Transverse colon (tissue), 4 donors: ENCODE results near the gene REX1BD. TPM values are rescaled to one million over a fixed set of nuclear protein-coding genes. Genes with fewer than 3 reads are reported as not detected.

Experiments used
- DNase-seq: peaks from one replicate; pipeline ENCODE4 v3.0.0-alpha.2; 2019
- H3K27ac ChIP-seq, 4 donors: fragments of 200-600 bp; sonication (generic); 2 replicates each; pipeline ENCODE4 v1.5.1; 2016 to 2018; ENCODE audit warnings: inconsistent platforms in 4 of 4
- H3K27me3 ChIP-seq: fragments of 200-600 bp; sonication (generic); 2 replicates; pipeline ENCODE4 v1.5.1; 2017; ENCODE audit warnings: inconsistent platforms
- H3K36me3 ChIP-seq, 4 donors: fragments of 200-600 bp; sonication (generic); 2 replicates each; pipeline ENCODE4 v1.5.1; 2017 to 2019; ENCODE audit warnings: inconsistent platforms in 4 of 4
- H3K4me1 ChIP-seq, 4 donors: fragments of 200-600 bp; sonication (generic); 2 replicates each; pipeline ENCODE4 v1.5.1; 2017 to 2020; ENCODE audit warnings: inconsistent platforms in 4 of 4
- H3K4me3 ChIP-seq, 4 donors: fragments of 200-600 bp; sonication (generic); 1 replicate in 1 of 4; 2 replicates in 3 of 4; pipeline versions ENCODE4 v1.5.1 to v1.6.1; 2017 to 2019; ENCODE audit warnings: inconsistent platforms in 4 of 4
- H3K9me3 ChIP-seq, 2 donors: fragments of 200-600 bp; sonication (generic); 2 replicates each; pipeline ENCODE4 v1.5.1; 2017 to 2019; ENCODE audit warnings: inconsistent platforms in 2 of 2
- CTCF ChIP-seq, 5 experiments: fragments of 200-600 bp in 3 of 5; fragments of 450-650 bp in 2 of 5; sonication (generic) in 3 of 5; IDR thresholded peaks; 1 replicate in 2 of 5; 2 replicates in 3 of 5; pipeline ENCODE4 v1.5.1; 2016 to 2017; ENCODE audit warnings: antibody characterized with exemption in 5 of 5, inconsistent platforms in 3 of 5, mild to moderate bottlenecking in 2 of 5, moderate library complexity in 1 of 5
- EP300 ChIP-seq: sonication (generic); formaldehyde crosslinking; IDR thresholded peaks from one replicate; pipeline ENCODE4 v1.6.1; 2017; ENCODE audit warnings: antibody characterized with exemption, low read depth
- POLR2A ChIP-seq: fragments of 450-650 bp; IDR thresholded peaks from one replicate; pipeline ENCODE4 v1.6.1; 2016; ENCODE audit warnings: antibody characterized with exemption, mild to moderate bottlenecking, moderate library complexity
- POLR2AphosphoS5 ChIP-seq, 3 donors: sonication (generic); formaldehyde crosslinking; IDR thresholded peaks; one replicate each; pipeline ENCODE4 v1.6.1; 2016; ENCODE audit warnings: antibody characterized with exemption in 3 of 3
- WGBS, 2 donors: methylation state at CpG; one replicate each; pipeline ENCODE4 v1.1.5; 2018; ENCODE audit warnings: low coverage in 1 of 2; 5-methylcytosine and 5-hydroxymethylcytosine counted together
- in situ Hi-C, 4 donors: fragments of 200-750 bp; cut with MboI; loops; one replicate each; pipeline versions ENCODE4 v1.15.0 to v1.15.1; 2017; ENCODE audit warnings: low sequenced_read_pairs in 3 of 4, low pct_ligation_motif_present in 1 of 4, low pct_unique_long_range_greater_than_20kb in 1 of 4
- intact Hi-C: fragments of 100-400 bp; cut with DNase I; formaldehyde crosslinking; loops from one replicate; pipeline ENCODE4 v1.15.1; 2023; ENCODE audit warnings: low total_unique reads
- total RNA-seq, 4 donors: library from RNA; depleted of rRNA; stranded (reverse); fragments of >200 nt; gene quantifications; one replicate each; pipeline ENCODE4 v1.1.0, GENCODE V29; 2016

REX1BD gene
- total RNA-seq, 4 donors from 2014 or later: 75.1 to 171 (median 121) TPM

GRCh38 chr19:18634612-18635297 is 46.2 kb downstream of the REX1BD start:
- no peaks in the 10 kb centered on the region for H3K27me3 ChIP-seq
- H3K9me3 ChIP-seq: no peaks in the 10 kb centered on the region
- intact Hi-C loops (no loop called here), in situ Hi-C loops (no loop called here)
- peaks cover 16 to 34% (median 25%) of the 10 kb centered on the region in 4 donors for H3K4me1 ChIP-seq
- TF ChIP-seq EP300 (no peak), POLR2AphosphoS5 (IDR thresholded peaks at IDR 0.05) (no peak), CTCF (IDR thresholded peaks at IDR 0.05) (no peak), POLR2A (no peak)
- H3K27ac ChIP-seq: peak overlapping the region in 2 of 4 donors; percentile 89
- no peaks in the 10 kb centered on the region for H3K36me3 ChIP-seq
- peak; percentile 28 for DNase-seq
- no peak overlapping the region for H3K4me3 ChIP-seq
- WGBS, 2 donors: 46 to 90% methylated on average over 2 to 12 of the region's 12 CpGs

GRCh38 chr19:18635831-18636182 is 47.2 kb downstream of the REX1BD start:
- in situ Hi-C loops (no loop called here), intact Hi-C loops (no loop called here)
- WGBS, 2 donors: 14 to 20% methylated on average over 2 to 6 of the region's 6 CpGs
- no peak for TF ChIP-seq EP300
- TF ChIP-seq CTCF (IDR thresholded peaks at IDR 0.05): no peak
- no peak for TF ChIP-seq POLR2A
- TF ChIP-seq POLR2AphosphoS5 (IDR thresholded peaks at IDR 0.05): no peak
- peaks cover 16 to 36% (median 25%) of the 10 kb centered on the region in 4 donors for H3K4me1 ChIP-seq
- no peaks in the 10 kb centered on the region for H3K9me3 ChIP-seq
- no peaks in the 10 kb centered on the region for H3K36me3 ChIP-seq
- H3K27ac ChIP-seq: peak overlapping the region; percentile 88 to 89 (median 89)
- H3K27me3 ChIP-seq: no peaks in the 10 kb centered on the region
- peak overlapping the region in 1 of 4 donors; percentile 82 for H3K4me3 ChIP-seq
- DNase-seq: no peak

GRCh38 chr19:18636183-18636968 is 47.8 kb downstream of the REX1BD start:
- H3K36me3 ChIP-seq: no peaks in the 10 kb centered on the region
- peak; percentile 99 for DNase-seq
- H3K4me1 ChIP-seq: peaks cover 16 to 36% (median 25%) of the 10 kb centered on the region in 4 donors
- peak overlapping the region; percentile 82 to 90 (median 86) for H3K4me3 ChIP-seq
- no peaks in the 10 kb centered on the region for H3K27me3 ChIP-seq
- no peaks in the 10 kb centered on the region for H3K9me3 ChIP-seq
- H3K27ac ChIP-seq: peak overlapping the region; percentile 88 to 89 (median 89)
- intact Hi-C loops: no loop called here
- TF ChIP-seq CTCF (IDR thresholded peaks at IDR 0.05) (no peak), POLR2AphosphoS5 (IDR thresholded peaks at IDR 0.05) (no peak), POLR2A (peak; percentile 2), EP300 (no peak)
- 0 to 1% methylated on average over 8 to 38 of the region's 44 CpGs for WGBS, 2 donors
- in situ Hi-C loops: no loop called here

GRCh38 chr19:18636969-18637629 is 48.5 kb downstream of the REX1BD start, which contains the start of gene KLHL26:
TSS of gene KLHL26 (plus strand) at chr19:18637028. CDS start at chr19:18637055, 27 bp downstream.
- peak; percentile 69 to 90 (median 74) for TF ChIP-seq POLR2AphosphoS5 (IDR thresholded peaks at IDR 0.05)
- no peak for TF ChIP-seq EP300
- peak; percentile 58 for TF ChIP-seq POLR2A
- in situ Hi-C loops: no loop called here
- Histone ChIP-seq H3K4me3 (peak within 1 kb of the TSS; percentile 82 to 90 (median 86)), H3K4me1 (peaks cover 16 to 36% (median 25%) of the 10 kb centered on the region in 4 donors), H3K9me3 (no peaks in the 10 kb centered on the region), H3K27me3 (no peaks in the 10 kb centered on the region), H3K36me3 (no peaks in the 10 kb centered on the region), H3K27ac (peak within 1 kb of the TSS; percentile 88 to 89 (median 89))
- no peak for DNase-seq
- WGBS, 2 donors: 4% methylated on average over 47 of the region's 47 CpGs; no CpG with 5 or more reads in 1 of the 2 donors
- intact Hi-C loops: loop anchor here (1.0 kb wide), 1 partner anchor 149 kb away; no protein-coding TSS in a partner anchor
